GM11168 (cell line): ENCODE data around the gene FAIM2.

Experiments used
- in situ Hi-C: fragments of 300-500 bp; cut with MboI; formaldehyde crosslinking; loops from one replicate; pipeline ENCODE4 v1.12.0; 2022; ENCODE audit warnings: low sequenced_read_pairs; ENCODE audit not compliant: unreplicated experiment

The FAIM2 gene

GRCh38 chr12:49828133-49829091 lies 75.3 kb downstream of the FAIM2 start, which contains the start of gene NCKAP5L:
TSS of gene NCKAP5L (minus strand) at chr12:49828413. CDS start at chr12:49804044, 24,369 bp downstream.
- in situ Hi-C loops, result no loop called here

DNA sequence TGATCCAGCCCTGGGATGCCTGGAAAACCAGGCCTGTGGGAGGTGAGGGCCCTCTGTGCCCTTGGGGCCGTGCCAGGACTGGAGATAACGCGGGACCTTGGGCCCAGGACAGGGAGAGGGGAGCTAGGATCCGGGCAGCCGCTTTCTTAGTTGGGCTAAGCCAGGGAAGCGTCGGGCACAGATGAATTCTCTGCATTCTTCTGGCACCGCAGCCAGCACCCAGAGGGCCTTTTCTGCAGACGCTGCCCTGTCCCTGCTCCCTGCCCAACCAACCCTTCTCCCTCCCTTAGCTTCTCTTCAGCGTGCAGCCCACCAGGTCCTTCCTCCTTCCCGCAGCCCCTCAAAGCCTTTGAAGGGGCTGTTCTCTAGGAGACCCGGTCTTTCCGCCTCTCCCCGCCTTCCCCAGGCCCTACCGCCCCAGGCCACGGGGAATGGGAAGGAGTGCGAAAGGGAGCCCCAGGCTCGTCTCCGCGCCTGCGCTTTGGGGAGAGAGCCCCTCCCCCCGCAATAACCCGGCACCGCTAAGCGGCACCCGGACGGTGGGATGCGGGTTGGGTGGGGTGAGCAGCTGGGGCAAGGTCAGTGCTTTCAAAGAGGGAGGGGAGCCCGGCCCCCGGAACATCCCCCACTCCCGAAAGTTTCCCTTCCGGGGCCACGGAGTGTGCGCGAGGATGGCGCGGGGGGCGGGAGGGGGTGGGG lies 76.2 kb downstream of the FAIM2 start:
- in situ Hi-C loops, result no loop called here

DNA sequence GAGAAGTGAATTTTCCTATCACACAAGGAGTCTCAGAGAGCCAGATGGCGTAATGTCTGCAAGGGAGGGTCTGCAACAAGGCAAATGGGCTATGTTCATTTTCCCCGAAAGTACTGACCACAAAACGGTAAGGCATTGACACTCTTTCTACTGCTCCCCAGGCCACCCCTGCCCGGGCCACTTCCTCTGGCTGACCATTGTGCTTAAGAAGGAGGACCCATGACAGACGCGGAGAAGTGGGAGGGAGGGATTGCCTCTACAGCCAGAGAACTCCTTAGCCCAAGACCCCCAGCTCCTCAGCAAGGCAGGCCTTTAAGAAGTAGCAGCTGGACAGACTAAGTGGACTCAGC lies 76.7 kb downstream of the FAIM2 start:
- in situ Hi-C loops, result no loop called here

- in situ Hi-C loops, result no loop called here
Measured at GRCh38 chr12:49825971-49826421, 77.7 kb downstream of the FAIM2 start.

- in situ Hi-C loops, result no loop called here
Measured at GRCh38 chr12:49825360-49825970, 78.2 kb downstream of the FAIM2 start.

DNA sequence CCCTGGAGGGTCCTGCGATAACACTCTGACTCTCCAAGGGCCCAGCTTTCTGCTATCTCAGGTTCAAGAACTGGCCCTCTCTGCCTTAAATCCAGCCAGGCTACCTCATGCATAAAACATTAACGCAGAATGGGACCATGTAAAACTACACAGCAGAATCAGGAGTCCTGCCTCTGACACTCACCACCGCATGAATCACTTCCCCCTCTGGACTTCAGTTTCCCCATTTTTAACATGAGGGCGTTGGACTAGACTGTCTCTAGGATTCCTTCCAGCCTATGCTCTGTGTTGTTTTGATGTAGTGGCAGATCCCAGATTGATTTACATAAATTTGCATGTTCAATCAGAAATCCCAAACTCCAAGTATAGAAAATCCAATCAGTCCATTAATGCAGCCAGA lies 78.8 kb downstream of the FAIM2 start:
- in situ Hi-C loops, result no loop called here

GRCh38 chr12:49824416-49824815 lies 79.3 kb downstream of the FAIM2 start:
- in situ Hi-C loops, result no loop called here

DNA sequence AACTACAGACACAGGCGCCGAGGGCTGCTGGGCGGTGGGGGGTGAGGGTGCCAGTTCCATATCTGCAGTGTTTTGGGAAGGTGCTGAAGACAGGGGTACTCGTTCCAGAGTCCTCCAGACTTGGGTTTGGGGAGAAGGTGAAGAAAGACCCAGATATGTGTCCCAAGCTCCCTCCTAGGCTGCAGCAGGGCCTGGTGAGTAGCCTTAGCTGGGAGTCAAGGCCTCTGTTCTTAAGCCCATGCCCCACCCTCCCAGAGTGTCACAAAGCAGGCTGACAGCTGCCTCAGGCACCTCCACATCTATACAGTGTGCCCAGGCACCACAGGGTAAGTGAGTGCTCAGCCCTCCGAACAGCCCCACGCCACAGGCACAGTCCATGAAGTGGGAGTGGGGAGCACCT lies 79.7 kb downstream of the FAIM2 start:
- in situ Hi-C loops, result no loop called here

GRCh38 chr12:49823350-49823749 lies 80.3 kb downstream of the FAIM2 start:
- in situ Hi-C loops, result no loop called here

DNA sequence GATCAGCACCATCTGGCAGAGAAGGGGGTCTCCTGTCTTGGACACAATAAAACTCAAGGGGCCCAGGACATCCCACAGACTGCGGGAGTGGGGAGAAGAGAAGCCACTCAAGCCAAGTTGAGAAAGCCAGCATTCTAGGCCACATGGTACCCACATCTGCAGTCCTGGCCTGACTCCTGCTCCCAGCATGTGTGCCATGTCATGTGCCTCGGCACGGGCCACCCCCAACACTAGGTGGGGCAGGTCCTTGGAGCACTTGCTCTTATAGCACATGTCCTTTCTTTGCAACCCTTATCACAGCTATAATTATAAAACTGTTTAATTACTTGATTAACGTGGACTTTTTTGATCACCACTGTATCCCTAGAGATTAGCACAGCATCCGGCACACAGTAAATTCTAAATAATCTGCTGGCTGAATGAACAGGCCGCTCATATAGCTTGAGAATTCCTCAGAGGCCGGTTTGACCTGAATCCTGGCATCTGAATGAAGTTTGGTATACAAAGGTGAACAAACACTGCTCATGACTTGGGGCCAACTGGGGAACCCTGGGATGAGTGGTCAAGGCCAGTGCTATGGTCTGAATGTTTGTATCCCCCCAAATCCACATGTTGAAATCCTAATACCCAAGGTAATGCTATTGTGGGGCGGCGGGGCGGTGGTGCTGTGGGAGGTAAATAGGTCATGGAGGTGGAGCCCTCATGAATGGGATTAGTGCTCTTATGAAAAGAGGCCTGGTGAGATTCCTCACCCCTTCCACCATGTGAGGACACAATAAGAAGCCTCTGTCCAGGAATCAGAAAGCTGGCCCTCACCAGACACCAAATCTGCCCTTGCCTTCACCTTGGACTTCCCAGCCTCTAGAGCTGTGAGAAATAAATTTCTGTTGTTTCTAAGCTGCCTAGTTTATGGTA lies 82.1 kb downstream of the FAIM2 start:
- in situ Hi-C loops, result no loop called here

DNA sequence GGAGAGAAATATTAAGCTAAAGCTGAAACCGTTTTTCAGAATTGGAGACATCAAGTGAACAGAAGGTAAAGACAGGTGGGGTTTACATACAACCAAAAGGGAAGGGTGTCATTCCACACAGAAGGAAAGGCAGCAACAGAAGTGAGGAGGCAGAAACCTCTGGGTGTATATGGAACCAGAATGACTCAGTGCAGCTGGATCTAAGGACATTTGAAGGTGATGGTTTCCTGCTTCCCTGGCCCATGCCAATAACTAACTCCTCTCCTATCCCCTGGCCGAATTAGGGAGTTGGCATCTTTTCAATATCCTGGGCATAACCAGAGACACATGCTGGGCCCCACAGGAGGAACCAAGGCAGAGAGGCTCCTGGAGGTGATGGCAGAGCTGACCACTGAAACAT lies 83.9 kb downstream of the FAIM2 start:
- in situ Hi-C loops, result no loop called here

DNA sequence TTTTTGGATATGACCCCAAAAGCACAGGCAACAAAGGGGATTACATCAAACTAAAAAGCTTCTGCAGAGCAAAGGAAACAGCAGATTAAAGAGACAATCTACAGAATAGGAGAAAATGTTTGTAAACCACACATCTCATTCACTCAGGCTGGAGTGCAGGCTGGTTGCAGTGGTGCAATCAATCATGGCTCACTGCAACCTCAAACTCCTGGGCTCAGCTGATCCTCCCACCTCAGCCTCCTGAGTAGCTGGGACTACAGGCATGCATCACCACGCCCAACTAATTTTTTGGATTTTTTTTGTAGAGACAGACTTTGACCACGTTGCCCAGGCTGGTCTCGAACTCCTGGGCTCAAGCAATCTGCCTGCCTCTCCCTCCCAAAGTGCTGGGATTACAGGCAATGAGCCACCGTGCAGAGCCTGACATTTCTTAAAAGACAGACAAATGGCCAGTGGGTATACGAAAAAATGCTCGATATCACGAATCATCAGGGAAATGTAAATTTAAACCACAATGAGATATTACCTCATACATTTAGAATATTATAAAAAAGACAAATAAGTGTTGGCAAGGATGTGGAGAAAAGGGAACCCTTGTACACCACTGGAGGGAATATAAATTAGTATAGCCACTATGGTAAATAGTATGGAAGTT lies 85.3 kb downstream of the FAIM2 start:
- in situ Hi-C loops, result no loop called here
